IMR-90 (cell line): ENCODE measurements around the gene C6orf89. TPM values are rescaled to one million over a fixed set of nuclear protein-coding genes. Genes with fewer than 3 reads are reported as not detected.

Experiments used
- ATAC-seq: fragments of 200-7000 bp; cut with Tn5 transposase; 2 replicates; pipeline ENCODE4 v1.9.1; 2020; ENCODE audit warnings: low read depth, mild to moderate bottlenecking, moderate library complexity
- BruUV-seq: library from RNA; stranded (reverse); fragments of 400-500 nt; replicated peaks from 2 replicates; lab custom pipeline; 2021; lab: Mats Ljungman, UMichigan
- CTCF ChIA-PET: fragments of 300-600 bp; formaldehyde crosslinking; extraction: SDS; loops from one replicate; lab custom pipeline; 2021; ENCODE audit warnings: antibody characterized with exemption; lab: Yijun Ruan, JAX
- POLR2A ChIA-PET: fragments of 300-600 bp; sonication (Branson Sonifier 250); formaldehyde crosslinking; loops from one replicate; lab custom pipeline; 2022; ENCODE audit warnings: antibody characterized with exemption; ENCODE audit not compliant: unreplicated experiment; lab: Charles Lee
- DNase-seq: peaks from one replicate; pipeline ENCODE4 v3.0.0; 2013
- H2AFZ ChIP-seq: replicated peaks from 2 replicates; pipeline ENCODE3; 2013; ENCODE audit warnings: low read length, mild to moderate bottlenecking; ENCODE audit not compliant: poor library complexity
- H2AK5ac ChIP-seq: 2 replicates; pipeline ENCODE4 v1.6.1; 2013; ENCODE audit warnings: low read depth, low read length, inconsistent platforms
- H2AK9ac ChIP-seq: replicated peaks from 2 replicates; pipeline ENCODE3; 2013; ENCODE audit warnings: mild to moderate bottlenecking, low read depth, low read length, moderate library complexity; ENCODE audit not compliant: poor library complexity
- H2BK120ac ChIP-seq: 2 replicates; pipeline ENCODE4 v1.6.1; 2013; ENCODE audit warnings: low read depth, low read length, inconsistent platforms
- H2BK15ac ChIP-seq: 3 replicates; pipeline ENCODE4 v1.6.1; 2013; ENCODE audit warnings: low read depth, low read length, inconsistent platforms
- H2BK20ac ChIP-seq: 2 replicates; pipeline ENCODE4 v1.6.1; 2013; ENCODE audit warnings: low read depth, mild to moderate bottlenecking, inconsistent platforms, low read length, moderate library complexity
- H2BK5ac ChIP-seq: 2 replicates; pipeline ENCODE4 v1.6.1; 2013; ENCODE audit warnings: mild to moderate bottlenecking, low read depth, low read length, inconsistent platforms; ENCODE audit not compliant: poor library complexity, severe bottlenecking
- H3K14ac ChIP-seq: replicated peaks from 2 replicates; pipeline ENCODE4 v1.6.1; 2013; ENCODE audit warnings: low read depth, low read length, inconsistent platforms
- H3K18ac ChIP-seq: 2 replicates; pipeline ENCODE4 v1.6.1; 2013; ENCODE audit warnings: low read depth, low read length, control low read depth
- H3K23ac ChIP-seq: 2 replicates; pipeline ENCODE4 v1.6.1; 2013; ENCODE audit warnings: low read depth, low read length, inconsistent platforms
- H3K27ac ChIP-seq: 2 replicates; pipeline ENCODE4 v1.5.1; 2013; ENCODE audit warnings: mild to moderate bottlenecking, control low read depth, low read length; ENCODE audit not compliant: insufficient read depth
- H3K27me3 ChIP-seq: 2 replicates; pipeline ENCODE4 v1.6.1; 2013; ENCODE audit warnings: low read length; ENCODE audit not compliant: control insufficient read depth, insufficient read depth
- H3K36me3 ChIP-seq: 2 replicates; pipeline ENCODE4 v1.6.1; 2013; ENCODE audit warnings: low read length, mixed read lengths; ENCODE audit not compliant: control insufficient read depth, insufficient read depth
- H3K4ac ChIP-seq: 2 replicates; pipeline ENCODE4 v1.6.1; 2013; ENCODE audit warnings: low read depth, low read length, inconsistent platforms
- H3K4me1 ChIP-seq: 2 replicates; pipeline ENCODE4 v1.6.1; 2013; ENCODE audit warnings: low read length, mixed read lengths; ENCODE audit not compliant: control insufficient read depth, insufficient read depth
- H3K4me2 ChIP-seq: 2 replicates; pipeline ENCODE4 v1.6.1; 2013; ENCODE audit warnings: low read depth, mild to moderate bottlenecking, control low read depth, low read length, moderate library complexity
- H3K4me3 ChIP-seq: 2 replicates; pipeline ENCODE4 v1.5.1; 2013; ENCODE audit warnings: low read depth, mild to moderate bottlenecking, control low read depth, low read length, moderate library complexity; ENCODE audit not compliant: insufficient read depth
- H3K56ac ChIP-seq: 2 replicates; pipeline ENCODE4 v1.6.1; 2013; ENCODE audit warnings: low read length, inconsistent platforms; ENCODE audit not compliant: insufficient read depth; ENCODE audit errors: extremely low read depth
- H3K79me1 ChIP-seq, 2 experiments: 2 replicates each; pipeline ENCODE4 v1.6.1; 2013; ENCODE audit warnings: low read length in 2 of 2, inconsistent platforms in 1 of 2, low read depth in 1 of 2
- H3K9ac ChIP-seq: 2 replicates; pipeline ENCODE4 v1.6.1; 2013; ENCODE audit warnings: low read depth, low read length, control low read depth
- H3K9me1 ChIP-seq: 2 replicates; pipeline ENCODE4 v1.6.1; 2013; ENCODE audit warnings: low read length, inconsistent platforms; ENCODE audit not compliant: insufficient read depth
- H3K9me3 ChIP-seq: 2 replicates; pipeline ENCODE4 v1.6.1; 2013; ENCODE audit warnings: low read length; ENCODE audit not compliant: control insufficient read depth, insufficient read depth
- H4K20me1 ChIP-seq: 2 replicates; pipeline ENCODE4 v1.6.1; 2013; ENCODE audit warnings: low read length, inconsistent platforms; ENCODE audit not compliant: insufficient read depth
- H4K5ac ChIP-seq: 2 replicates; pipeline ENCODE4 v1.6.1; 2013; ENCODE audit warnings: mild to moderate bottlenecking, low read depth, low read length, control low read depth
- H4K8ac ChIP-seq, 2 experiments: 2 replicates each; pipeline ENCODE4 v1.6.1; 2013; ENCODE audit warnings: low read depth in 2 of 2, low read length in 2 of 2, control low read depth in 1 of 2, inconsistent platforms in 1 of 2
- H4K91ac ChIP-seq: 2 replicates; pipeline ENCODE4 v1.6.1; 2013; ENCODE audit warnings: low read depth, low read length, inconsistent platforms; ENCODE audit not compliant: insufficient read depth
- BHLHE40 ChIP-seq: fragments of 150-350 bp; IDR thresholded peaks from 2 replicates; pipeline ENCODE4 v1.6.1; 2016; ENCODE audit warnings: mild to moderate bottlenecking, low read depth, low read length
- CEBPB ChIP-seq: IDR thresholded peaks from 2 replicates; pipeline ENCODE4 v1.6.1; 2012; ENCODE audit warnings: low read depth, low read length, improper control_type of control experiment
- CHD1 ChIP-seq: IDR thresholded peaks from 2 replicates; pipeline ENCODE4 v1.6.1; 2012; ENCODE audit warnings: low read depth, low read length, improper control_type of control experiment
- CTCF ChIP-seq: conservative IDR thresholded peaks from 2 replicates; pipeline ENCODE4 v1.5.1; 2012; ENCODE audit warnings: mild to moderate bottlenecking, low read depth, low read length, improper control_type of control experiment
- FOS ChIP-seq: fragments of 150-350 bp; IDR thresholded peaks from 2 replicates; pipeline ENCODE4 v1.6.1; 2016; ENCODE audit warnings: low read depth, low read length
- MAFK ChIP-seq: IDR thresholded peaks from 2 replicates; pipeline ENCODE4 v1.6.1; 2012; ENCODE audit warnings: low read depth, low read length, improper control_type of control experiment
- MAZ ChIP-seq: IDR thresholded peaks from 2 replicates; pipeline ENCODE4 v1.6.1; 2012; ENCODE audit warnings: low read depth, mild to moderate bottlenecking, low read length, improper control_type of control experiment, moderate library complexity, borderline replicate concordance
- MXI1 ChIP-seq: IDR thresholded peaks from 2 replicates; pipeline ENCODE4 v1.6.1; 2012; ENCODE audit warnings: low read depth, mild to moderate bottlenecking, low read length, moderate library complexity, borderline replicate concordance
- NFE2L2 ChIP-seq: fragments of 150-350 bp; IDR thresholded peaks from 2 replicates; pipeline ENCODE4 v1.6.1; 2016; ENCODE audit warnings: low read depth, mild to moderate bottlenecking, low read length
- POLR2A ChIP-seq: IDR thresholded peaks from 2 replicates; pipeline ENCODE4 v1.6.1; 2012; ENCODE audit warnings: mild to moderate bottlenecking, low read depth, low read length
- RAD21 ChIP-seq: IDR thresholded peaks from 2 replicates; pipeline ENCODE4 v1.6.1; 2012; ENCODE audit warnings: low read length, improper control_type of control experiment
- RCOR1 ChIP-seq: IDR thresholded peaks from 2 replicates; pipeline ENCODE4 v1.6.1; 2012; ENCODE audit warnings: mild to moderate bottlenecking, low read length, improper control_type of control experiment; ENCODE audit not compliant: insufficient replicate concordance
- RFX5 ChIP-seq: IDR thresholded peaks from 2 replicates; pipeline ENCODE4 v1.8.0; 2012; ENCODE audit warnings: low read depth, mild to moderate bottlenecking, low read length, moderate library complexity
- SMC3 ChIP-seq: fragments of 150-350 bp; IDR thresholded peaks from 2 replicates; pipeline ENCODE4 v1.6.1; 2016; ENCODE audit warnings: low read depth, mild to moderate bottlenecking, antibody characterized with exemption, low read length, moderate library complexity
- USF2 ChIP-seq: fragments of 150-350 bp; IDR thresholded peaks from 2 replicates; pipeline ENCODE4 v1.6.1; 2017; ENCODE audit warnings: mild to moderate bottlenecking, antibody characterized with exemption, low read length, low read depth
- WGBS, 2 experiments: methylation state at CpG; one replicate each; pipeline versions ENCODE4 v1.1.5 to v1.1.7; 2013; ENCODE audit warnings: missing lambda C conversion rate in 2 of 2; ENCODE audit not compliant: insufficient read length in 1 of 2; ENCODE audit errors: extremely low coverage in 2 of 2; 5-methylcytosine and 5-hydroxymethylcytosine counted together
- dilution Hi-C: fragments of 300-500 bp; cut with HindIII; formaldehyde crosslinking; loops from one replicate; pipeline ENCODE4 v1.14.3; 2018; ENCODE audit warnings: low sequenced_read_pairs; ENCODE audit not compliant: unreplicated experiment
- in situ Hi-C: fragments of 300-500 bp; cut with MboI; formaldehyde crosslinking; loops from 3 replicates; pipeline ENCODE4 v1.14.3; 2019; ENCODE audit warnings: low sequenced_read_pairs, inconsistent platforms, mixed read lengths
- intact Hi-C: fragments of 100-400 bp; cut with micrococcal nuclease; formaldehyde crosslinking; loops from 2 replicates; pipeline ENCODE4 v1.10.0; 2022
- polyA plus RNA-seq, 3 experiments: library from polyadenylated mRNA; depleted of rRNA; stranded (reverse); fragments of >200 nt; gene quantifications; 2 replicates each; pipeline ENCODE4 v1.2.3, GENCODE V29; 2012; ENCODE audit warnings: low replicate concordance in 1 of 3
- total RNA-seq: library from RNA; depleted of rRNA; stranded (reverse); fragments of >200 nt; gene quantifications from 2 replicates; pipeline ENCODE4 v1.2.3, GENCODE V29; 2012
- TF ChIP-seq, protein P1 (sequence below): fragments of 150-350 bp; IDR thresholded peaks from 2 replicates; pipeline ENCODE4 v1.6.1; 2016; ENCODE audit warnings: low read depth, mild to moderate bottlenecking, low read length, moderate library complexity, borderline replicate concordance

C6orf89 gene
- total and polyA plus RNA-seq, 2 of the 4 experiments (the other 2 are of a cell fraction) = 30.8 to 52.3 TPM

- Histone ChIP-seq H3K4ac (no peak overlapping the region), H3K18ac (no peak overlapping the region), H4K5ac (no peak overlapping the region), H3K4me3 (no peak overlapping the region), H3K4me1 (no peaks in the 10 kb centered on the region), H2BK20ac (no peak overlapping the region), H2BK5ac (no peak overlapping the region), H3K27me3 (no peaks in the 10 kb centered on the region), H3K4me2 (no peak overlapping the region), H3K9ac (no peak overlapping the region), H3K9me3 (no peaks in the 10 kb centered on the region), H4K8ac (no peak overlapping the region), H3K79me1 (peaks cover 28 to 31% of the 10 kb centered on the region in 2 experiments), H4K20me1 (peaks cover 24% of the 10 kb centered on the region), H3K27ac (no peak overlapping the region), H4K91ac (no peak overlapping the region), H2AFZ (no peak overlapping the region), H3K56ac (no peak overlapping the region), H2AK9ac (no peak overlapping the region), H3K36me3 (peaks cover 72% of the 10 kb centered on the region), H2BK15ac (no peak overlapping the region), H3K14ac (no peak overlapping the region), H3K9me1 (no peaks in the 10 kb centered on the region), H2BK120ac (no peak overlapping the region), H2AK5ac (no peak overlapping the region), H3K23ac (no peak overlapping the region)
- dilution Hi-C loops (no loop called here), intact Hi-C loops (no loop called here), in situ Hi-C loops (no loop called here)
- ChIA-PET CTCF (no interaction called here), POLR2A (no interaction called here)
- DNase-seq (no peak), ATAC-seq (no peak)
- 100% methylated on average over 6 of the region's 14 CpGs; no CpG with 5 or more reads in 1 of the 2 experiments for WGBS, 2 experiments
- no TSS peak for BruUV-seq
- no peak for TF ChIP-seq CEBPB
- TF ChIP-seq RFX5 = no peak
- no peak for TF ChIP-seq CTCF
- TF ChIP-seq CHD1 = no peak
- TF ChIP-seq MAZ = no peak
- TF ChIP-seq MXI1 = no peak
- TF ChIP-seq MAFK = no peak
- no peak for TF ChIP-seq RAD21
- TF ChIP-seq RCOR1 = no peak
- no peak for TF ChIP-seq BHLHE40
- TF ChIP-seq SMC3 = no peak
- no peak for TF ChIP-seq NFE2L2
- TF ChIP-seq, protein P1, sequence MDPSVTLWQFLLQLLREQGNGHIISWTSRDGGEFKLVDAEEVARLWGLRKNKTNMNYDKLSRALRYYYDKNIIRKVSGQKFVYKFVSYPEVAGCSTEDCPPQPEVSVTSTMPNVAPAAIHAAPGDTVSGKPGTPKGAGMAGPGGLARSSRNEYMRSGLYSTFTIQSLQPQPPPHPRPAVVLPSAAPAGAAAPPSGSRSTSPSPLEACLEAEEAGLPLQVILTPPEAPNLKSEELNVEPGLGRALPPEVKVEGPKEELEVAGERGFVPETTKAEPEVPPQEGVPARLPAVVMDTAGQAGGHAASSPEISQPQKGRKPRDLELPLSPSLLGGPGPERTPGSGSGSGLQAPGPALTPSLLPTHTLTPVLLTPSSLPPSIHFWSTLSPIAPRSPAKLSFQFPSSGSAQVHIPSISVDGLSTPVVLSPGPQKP = no peak
- no peak for TF ChIP-seq USF2
- TF ChIP-seq FOS = no peak
- no peak for TF ChIP-seq POLR2A
Measured at GRCh38 chr6:36969240-36969691, 83.5 kb downstream of the C6orf89 start.
